Measurements from ENCODE around the gene KLHL40.

KLHL40 gene

DNA sequence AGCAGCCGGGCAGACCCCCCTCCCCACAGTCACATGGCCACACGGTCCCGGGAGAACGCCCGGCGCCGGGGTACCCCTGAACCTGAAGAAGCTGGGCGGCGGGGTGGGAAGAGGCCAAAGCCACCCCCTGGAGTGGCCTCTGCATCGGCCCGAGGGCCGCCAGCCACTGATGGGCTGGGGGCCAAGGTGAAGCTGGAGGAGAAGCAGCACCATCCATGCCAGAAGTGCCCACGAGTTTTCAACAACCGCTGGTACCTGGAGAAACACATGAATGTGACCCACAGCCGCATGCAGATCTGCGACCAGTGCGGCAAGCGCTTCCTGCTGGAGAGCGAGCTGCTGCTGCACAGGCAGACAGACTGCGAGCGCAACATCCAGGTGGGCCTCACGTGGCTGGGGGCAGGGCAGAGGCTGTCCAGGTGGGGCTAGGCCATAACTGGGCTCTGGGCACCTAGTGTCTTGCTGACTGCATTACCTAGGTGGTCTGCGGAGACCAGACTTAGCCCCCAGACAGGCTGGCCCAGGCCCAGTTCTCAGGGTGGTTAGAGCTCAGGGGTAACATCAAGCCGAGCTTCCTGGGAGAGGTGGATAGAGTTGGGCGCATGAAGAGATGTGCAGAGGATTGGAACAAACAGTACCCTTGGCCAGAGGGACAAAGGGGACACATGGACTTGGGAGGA, 25.7 kb upstream of the KLHL40 start:
- DNase-seq: no peak
- no peaks in the 10 kb centered on the region for H3K27me3 ChIP-seq (replicated peaks)
- TF ChIP-seq, protein P1, sequence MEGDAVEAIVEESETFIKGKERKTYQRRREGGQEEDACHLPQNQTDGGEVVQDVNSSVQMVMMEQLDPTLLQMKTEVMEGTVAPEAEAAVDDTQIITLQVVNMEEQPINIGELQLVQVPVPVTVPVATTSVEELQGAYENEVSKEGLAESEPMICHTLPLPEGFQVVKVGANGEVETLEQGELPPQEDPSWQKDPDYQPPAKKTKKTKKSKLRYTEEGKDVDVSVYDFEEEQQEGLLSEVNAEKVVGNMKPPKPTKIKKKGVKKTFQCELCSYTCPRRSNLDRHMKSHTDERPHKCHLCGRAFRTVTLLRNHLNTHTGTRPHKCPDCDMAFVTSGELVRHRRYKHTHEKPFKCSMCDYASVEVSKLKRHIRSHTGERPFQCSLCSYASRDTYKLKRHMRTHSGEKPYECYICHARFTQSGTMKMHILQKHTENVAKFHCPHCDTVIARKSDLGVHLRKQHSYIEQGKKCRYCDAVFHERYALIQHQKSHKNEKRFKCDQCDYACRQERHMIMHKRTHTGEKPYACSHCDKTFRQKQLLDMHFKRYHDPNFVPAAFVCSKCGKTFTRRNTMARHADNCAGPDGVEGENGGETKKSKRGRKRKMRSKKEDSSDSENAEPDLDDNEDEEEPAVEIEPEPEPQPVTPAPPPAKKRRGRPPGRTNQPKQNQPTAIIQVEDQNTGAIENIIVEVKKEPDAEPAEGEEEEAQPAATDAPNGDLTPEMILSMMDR (IDR thresholded peaks at IDR 0.05; ENCODE audit: low read depth, low read length, missing control alignments): no peak
- no peak overlapping the region for H3K27ac ChIP-seq
- H3K36me3 ChIP-seq (replicated peaks): peaks cover 24% of the 10 kb centered on the region
- H3K4me3 ChIP-seq (ENCODE audit: low read depth, low read length): no peak overlapping the region
- in situ Hi-C loops (cut with HindIII; ENCODE audit: low pct_ligation_motif_present, low sequenced_read_pairs): no loop called here

DNA sequence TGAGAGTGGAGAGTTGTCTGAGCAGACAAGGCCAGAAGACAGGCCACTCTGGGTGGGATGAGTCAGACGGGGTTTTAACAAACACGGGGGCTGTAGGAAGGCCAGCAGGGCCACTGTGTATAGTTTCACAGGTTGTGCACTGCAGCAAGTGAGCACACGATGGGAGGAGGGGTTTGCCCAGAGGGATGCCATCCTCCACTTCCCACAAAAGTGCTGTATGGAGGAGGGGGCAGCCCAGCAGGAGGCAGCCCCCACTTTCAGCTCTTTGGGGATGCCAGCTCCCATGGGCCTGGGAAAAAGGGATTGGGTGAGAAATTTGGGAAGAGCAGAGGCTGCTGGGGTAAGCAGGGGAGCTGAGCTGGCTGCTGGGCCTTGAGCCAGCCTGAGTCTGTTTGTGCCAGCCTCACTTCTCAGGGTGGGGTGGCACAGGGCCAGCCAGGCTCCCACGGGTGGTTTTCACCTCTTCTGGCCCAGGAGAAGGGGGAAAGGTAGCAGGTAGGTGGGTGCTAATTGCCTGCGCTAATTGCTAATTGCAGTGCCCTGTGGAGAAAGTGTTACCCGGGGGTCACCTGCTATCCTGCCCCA, 25.1 kb upstream of the KLHL40 start:
- DNase-seq: no peak
- Histone ChIP-seq H3K27ac (no peak overlapping the region), H3K4me3 (ENCODE audit: low read depth, low read length) (no peak overlapping the region), H3K27me3 (replicated peaks) (no peaks in the 10 kb centered on the region), H3K36me3 (replicated peaks) (peaks cover 24% of the 10 kb centered on the region)
- in situ Hi-C loops (cut with HindIII; ENCODE audit: low pct_ligation_motif_present, low sequenced_read_pairs): no loop called here
- TF ChIP-seq, protein P1 (IDR thresholded peaks at IDR 0.05; ENCODE audit: low read depth, low read length, missing control alignments): no peak

DNA sequence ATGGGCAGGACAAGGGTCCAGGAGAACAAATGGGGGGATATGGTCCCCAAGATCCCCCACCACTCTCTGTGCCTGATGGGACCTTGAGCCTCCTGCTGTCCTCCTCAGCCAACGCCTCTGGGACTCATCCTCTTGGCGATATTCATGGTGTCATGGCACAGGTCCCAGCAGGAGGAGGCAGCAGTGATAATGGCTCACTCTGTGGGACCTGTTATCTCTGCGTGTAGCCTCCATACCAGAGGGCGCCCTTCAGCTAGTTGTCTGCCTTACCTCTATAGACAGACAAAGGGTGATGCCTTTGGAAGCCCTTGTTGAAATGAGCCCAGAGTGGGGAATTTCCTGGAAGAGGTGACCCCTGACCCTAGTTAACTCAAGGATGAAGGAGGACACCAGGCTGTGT, 24.4 kb upstream of the KLHL40 start:
- in situ Hi-C loops (cut with HindIII; ENCODE audit: low pct_ligation_motif_present, low sequenced_read_pairs): no loop called here
- DNase-seq: no peak

DNA sequence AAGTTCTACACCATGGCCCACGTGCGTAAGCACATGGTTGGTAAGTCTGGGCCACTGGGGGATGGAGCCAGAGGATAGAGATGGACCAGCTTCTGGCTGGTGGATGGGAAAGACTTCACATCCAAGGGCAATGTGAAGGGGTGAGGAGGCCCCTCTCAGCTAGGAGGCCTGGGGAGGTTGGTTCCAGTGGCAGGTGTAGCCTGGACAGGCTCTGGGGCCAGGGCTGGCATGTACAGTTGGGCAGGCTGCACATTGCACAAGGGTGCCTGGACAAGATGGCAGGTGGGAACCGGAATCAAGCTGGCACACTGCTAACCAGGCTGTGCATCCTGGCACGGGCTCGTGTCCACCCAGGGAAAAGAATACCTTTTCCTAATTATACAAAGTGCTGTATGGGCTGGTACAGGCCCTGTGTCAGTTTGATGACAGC, 23.7 kb upstream of the KLHL40 start:
- H3K27me3 ChIP-seq (replicated peaks): no peaks in the 10 kb centered on the region
- no peak for DNase-seq
- TF ChIP-seq, protein P1 (IDR thresholded peaks at IDR 0.05; ENCODE audit: low read depth, low read length, missing control alignments): no peak
- H3K4me3 ChIP-seq (ENCODE audit: low read depth, low read length): no peak overlapping the region
- no peak overlapping the region for H3K27ac ChIP-seq
- peaks cover 24% of the 10 kb centered on the region for H3K36me3 ChIP-seq (replicated peaks)
- in situ Hi-C loops (cut with HindIII; ENCODE audit: low pct_ligation_motif_present, low sequenced_read_pairs): no loop called here

More for the DNA sequence above, 24.4 kb upstream of the KLHL40 start:
- Histone ChIP-seq H3K27ac (no peak overlapping the region), H3K4me3 (ENCODE audit: low read depth, low read length) (no peak overlapping the region), H3K27me3 (replicated peaks) (no peaks in the 10 kb centered on the region), H3K36me3 (replicated peaks) (peaks cover 24% of the 10 kb centered on the region)
- TF ChIP-seq, protein P1 (IDR thresholded peaks at IDR 0.05; ENCODE audit: low read depth, low read length, missing control alignments): no peak

DNA sequence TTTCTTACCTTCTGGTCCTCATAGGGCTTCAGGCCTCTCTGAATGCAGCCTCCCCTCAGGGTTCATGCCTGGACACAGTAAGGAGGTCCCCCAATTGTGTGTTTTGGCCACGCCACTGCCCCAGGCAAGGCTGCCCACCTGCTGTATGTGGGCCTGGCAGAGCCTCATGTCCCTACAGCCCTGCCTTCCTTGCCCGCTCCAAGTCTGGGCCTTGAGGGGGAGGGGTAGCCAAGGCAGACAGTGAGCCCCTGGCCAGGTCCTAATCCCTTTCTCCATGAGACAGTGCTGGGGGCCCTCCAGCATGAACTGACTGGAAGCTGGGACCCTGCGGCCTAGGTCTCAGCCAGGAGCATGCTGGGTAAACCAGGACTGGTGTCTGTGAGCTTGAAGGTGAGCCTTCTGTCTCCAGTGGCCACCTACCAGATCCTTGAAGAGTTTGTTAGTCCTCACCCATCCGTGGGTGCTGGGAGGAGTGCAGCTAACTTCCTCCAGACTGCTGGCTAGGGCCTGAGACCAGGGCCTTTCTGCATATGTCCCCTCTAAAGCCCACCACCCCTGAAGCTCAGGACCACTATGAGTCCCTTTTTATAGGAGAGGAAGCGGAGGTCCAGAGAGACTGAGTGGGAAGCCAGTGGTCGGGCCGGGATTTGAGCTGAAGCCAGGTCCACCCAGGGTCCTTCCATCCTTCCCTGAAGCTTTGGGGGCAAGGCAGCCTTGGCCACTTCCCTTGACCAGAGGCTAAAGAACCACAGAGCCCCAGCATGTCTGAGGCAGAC, 23.1 kb upstream of the KLHL40 start:
- no peak for DNase-seq
- Histone ChIP-seq H3K36me3 (replicated peaks) (peaks cover 24% of the 10 kb centered on the region), H3K27ac (no peak overlapping the region), H3K27me3 (replicated peaks) (no peaks in the 10 kb centered on the region), H3K4me3 (ENCODE audit: low read depth, low read length) (no peak overlapping the region)
- in situ Hi-C loops (cut with HindIII; ENCODE audit: low pct_ligation_motif_present, low sequenced_read_pairs): no loop called here
- TF ChIP-seq, protein P1 (IDR thresholded peaks at IDR 0.05; ENCODE audit: low read depth, low read length, missing control alignments): no peak
